Measurements from ENCODE around the gene ANK2.

GRCh38 chr4:113070755-113071154 lies 21.3 kb downstream of the ANK2 start:
- TF ChIP-seq CTCF (IDR thresholded peaks at IDR 0.05) (no peak), POLR2A (IDR thresholded peaks at IDR 0.05) (no peak)
